DMS79 (cell line): ENCODE measurements around the gene FMNL2.

ENCODE experiments used
- DNase-seq: peaks from one replicate; lab custom pipeline; 2025; lab: John Stamatoyannopoulos, UW

Gene FMNL2

DNA sequence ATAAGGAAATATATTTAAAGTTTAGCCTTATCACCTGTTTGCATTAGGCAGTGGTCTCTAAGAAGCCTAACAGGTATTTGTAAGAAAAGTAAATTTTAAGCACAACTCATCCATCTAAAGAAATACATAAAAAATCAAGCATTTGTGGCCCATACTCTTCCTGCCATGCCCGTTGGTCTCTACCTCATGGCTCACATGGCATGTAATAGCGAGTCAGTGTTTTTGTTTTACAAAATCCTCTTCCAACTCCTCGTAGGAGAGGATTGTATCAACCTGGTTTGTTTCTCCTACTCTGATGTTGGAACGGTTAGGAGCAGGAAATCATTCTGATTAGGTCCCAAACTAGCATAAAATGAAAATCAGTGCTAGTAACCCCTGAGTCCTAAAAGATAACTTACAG is 91.8 kb downstream of the FMNL2 start:
- DNase-seq: no peak

DNA sequence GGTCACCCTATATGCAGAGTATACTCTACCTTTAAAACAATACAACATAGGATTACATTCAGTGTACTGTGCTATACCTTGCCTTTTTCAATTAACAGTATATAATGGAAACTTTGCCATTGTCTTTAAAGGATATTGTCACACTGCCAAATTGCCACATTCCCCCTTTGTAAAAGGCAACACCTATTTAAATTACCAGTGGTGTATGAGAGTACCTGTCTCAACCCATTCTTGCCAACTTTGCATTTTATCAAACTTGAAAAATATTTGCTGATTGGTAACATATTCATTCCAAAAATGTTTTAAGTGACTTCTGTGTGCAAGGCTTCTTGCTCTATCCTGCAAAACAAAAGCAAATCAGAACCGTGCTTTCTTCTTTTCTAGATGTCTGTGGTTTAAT is 92.9 kb downstream of the FMNL2 start:
- no peak for DNase-seq

DNA sequence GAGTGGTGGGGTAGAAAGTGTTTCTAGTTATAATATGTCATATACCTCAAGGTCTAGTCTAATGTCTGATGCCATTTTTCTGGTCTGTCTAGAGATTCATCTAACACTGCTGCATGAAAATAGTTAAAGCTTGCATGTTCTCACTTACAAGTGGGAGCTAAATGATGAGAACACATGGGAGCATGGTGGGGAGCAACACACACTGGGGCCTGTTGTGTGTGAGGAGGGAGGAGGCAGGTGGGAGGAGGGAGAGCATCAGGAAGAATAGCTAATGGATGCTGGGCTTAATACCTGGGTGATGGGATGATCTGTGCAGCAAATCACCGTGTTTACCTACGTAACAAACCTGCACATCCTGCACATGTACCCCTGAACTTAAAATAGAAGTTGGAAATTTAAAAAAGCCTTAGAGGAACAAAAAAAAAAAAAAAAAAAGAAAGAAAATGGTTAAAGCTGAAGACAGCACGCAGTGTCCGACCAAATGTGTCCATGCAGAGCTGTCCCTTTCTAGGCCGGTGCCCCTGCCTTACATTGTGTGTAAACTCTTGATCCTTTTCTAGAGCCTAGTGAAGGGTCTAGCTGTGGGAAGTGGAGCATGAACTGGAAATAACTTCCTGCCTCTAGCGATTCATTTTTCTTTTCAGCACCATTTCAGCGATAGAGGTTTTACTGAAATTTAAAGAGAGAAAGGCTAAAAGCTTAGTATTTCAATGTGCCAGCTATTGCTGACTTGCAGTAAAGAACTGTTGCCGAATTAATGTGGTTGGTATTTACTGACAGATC is 94.0 kb downstream of the FMNL2 start:
- DNase-seq: no peak

DNA sequence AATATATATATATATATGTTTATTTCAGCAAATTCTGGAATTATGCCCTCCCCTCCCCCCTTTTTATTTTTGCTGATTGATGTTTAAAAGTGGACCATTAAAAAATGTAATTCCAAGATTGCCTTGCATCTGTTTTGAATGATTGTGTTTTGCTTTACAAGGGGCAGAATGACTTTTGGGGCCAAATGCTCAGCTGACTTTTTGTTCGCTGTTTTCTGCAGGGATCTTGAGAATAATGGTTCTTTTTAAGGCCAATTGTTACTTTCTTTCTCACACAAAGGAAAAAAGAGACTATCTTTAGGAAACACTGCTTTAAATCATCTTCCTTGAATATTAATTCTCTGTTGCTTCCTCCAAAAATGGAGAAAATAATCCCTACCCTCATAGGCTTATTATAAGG is 95.9 kb downstream of the FMNL2 start:
- no peak for DNase-seq

DNA sequence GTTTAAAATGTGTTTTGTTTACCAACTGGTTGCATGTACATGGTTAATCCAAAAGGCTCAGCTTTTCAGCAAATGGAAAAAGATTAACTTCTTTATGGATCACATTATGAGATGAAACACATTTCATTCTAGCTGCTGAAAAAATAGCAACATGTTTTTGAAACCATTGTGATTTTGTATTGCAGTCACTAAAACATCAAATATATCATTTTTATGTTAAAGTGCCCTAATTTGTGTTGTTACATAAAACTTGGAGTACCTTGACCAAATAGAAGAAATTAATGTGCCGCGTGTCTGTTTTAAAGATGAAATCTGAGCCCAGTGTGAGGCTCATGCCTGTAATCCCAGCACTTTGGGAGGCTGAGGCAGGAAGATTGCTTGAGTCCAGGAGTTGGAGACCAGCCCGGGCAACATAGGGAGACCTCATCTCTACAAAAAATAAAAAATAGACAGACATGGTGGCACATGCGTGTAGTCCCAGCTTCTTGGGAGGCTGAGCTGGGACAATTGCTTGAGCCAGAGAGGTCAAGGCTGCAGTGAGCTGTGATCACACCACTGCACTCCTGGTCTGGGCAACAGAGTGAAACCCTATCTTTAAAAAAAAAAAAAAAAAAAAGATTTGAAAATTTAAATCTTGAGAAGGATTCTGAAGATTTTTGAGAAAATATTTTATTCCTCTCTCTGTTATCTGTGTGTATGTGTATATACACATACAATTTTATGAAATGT is 96.6 kb downstream of the FMNL2 start:
- DNase-seq: no peak

DNA sequence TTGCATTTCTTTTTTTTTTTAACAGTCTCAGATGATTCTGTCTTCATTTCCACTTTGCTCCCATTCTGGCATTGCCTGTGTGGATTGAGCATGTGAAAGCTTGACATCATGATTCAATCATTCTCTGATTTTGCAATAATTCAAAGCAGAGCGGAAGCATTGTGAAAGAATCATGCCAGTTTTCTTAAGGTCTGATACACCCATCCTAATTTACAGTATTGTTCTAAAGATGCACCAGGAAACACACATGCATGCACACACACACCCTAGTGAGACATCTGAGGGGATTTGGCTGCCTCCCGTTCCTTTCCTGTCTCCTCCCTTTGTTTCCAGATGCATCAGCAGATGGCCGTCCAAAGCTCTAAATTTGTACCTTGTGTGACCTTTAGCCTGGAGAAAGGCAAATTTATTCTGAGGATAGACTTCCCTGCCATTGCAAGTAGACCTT is 97.3 kb downstream of the FMNL2 start:
- DNase-seq: no peak

DNA sequence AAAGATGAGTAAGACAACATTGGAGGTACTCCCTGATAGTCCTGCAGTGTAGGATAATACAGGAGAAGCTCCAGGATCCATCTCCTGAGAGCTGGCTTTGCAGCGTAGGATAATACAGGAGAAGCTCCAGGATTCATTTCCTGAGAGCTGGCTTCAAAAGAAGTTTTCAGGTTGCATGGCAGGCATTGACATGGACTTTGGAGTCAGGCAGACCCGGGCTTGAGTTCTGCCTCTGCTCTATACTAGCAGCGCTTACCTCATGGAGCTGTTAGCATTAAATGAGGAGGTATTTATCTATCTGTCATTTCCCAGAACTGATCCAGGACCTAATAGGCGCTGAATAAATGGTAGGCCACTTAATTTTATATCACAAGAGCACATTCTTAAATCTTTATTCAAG is 97.8 kb downstream of the FMNL2 start:
- no peak for DNase-seq

DNA sequence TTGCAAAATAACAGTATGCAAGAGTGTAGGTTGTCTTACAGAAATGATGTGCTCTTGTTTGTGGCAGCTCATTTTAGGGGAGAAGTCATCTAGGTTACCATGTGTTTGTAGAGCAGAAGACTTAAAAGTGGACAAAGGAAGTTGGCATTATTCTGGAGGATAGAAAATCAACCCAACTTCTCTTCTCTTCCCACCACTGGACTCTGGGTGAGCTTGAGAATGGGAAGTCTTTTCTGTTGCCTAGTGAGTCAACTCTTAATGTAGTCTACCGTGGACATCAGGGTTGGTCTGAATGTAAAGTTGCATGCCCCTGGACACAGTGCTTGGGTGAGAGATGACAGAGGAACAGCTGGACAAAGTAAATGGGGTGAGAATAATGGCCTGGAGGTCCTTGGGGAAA is 98.3 kb downstream of the FMNL2 start:
- no peak for DNase-seq

DNA sequence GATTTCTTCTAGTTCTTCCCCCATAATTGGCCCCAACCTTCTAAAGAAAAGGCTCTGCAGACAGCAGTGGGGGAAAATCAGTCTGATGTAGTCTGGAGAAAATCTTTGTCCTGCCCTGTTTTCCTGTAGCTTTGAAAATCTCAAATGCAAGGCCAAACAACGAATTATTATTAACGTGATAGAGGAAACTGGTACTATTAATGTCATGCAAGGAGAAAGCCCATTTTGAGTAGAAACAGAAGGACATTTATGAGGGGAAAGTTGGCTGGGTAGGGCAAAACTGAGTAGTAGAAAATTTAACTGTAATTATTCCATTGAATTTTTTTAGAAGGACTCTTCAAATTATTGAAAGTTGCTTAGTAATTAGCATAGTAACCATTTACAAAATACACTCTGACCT is 98.8 kb downstream of the FMNL2 start:
- DNase-seq: no peak

DNA sequence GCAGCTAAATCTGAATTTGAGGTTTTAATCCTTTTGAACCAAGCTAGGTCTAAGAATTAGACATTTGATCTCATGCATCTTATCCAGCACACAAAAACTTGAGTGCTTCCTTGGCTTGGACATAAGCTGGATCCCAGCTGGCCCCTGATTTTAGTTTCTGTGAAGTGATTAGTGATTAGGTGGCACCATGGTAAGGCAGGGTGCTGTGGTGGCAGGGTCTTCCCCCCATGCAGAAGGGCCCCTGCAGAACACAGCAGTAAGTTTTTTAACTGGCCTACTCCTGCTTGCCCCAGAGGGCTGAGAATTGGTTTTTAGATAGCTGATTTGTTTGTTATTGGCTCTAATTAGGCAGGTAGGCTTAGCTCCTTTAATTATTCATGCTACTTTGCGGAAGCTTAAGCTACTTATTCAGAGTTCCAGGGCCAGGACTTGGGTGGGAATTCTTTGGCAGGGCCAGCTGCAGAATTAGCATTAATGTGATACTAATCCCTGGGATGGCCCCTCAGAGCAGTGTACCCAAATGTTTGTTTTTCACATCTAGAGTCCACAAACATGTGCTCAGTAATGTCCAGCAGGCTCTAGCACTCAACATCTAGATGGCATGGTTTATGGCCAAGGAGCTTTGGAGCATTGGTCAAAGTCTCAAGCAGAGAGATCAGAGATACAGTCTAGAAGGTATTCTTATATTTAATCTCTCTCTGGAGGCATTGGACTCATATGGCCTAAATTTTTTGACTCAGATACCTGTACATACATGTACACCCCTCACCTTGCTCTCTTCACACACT is 99.6 kb downstream of the FMNL2 start:
- no peak for DNase-seq

DNA sequence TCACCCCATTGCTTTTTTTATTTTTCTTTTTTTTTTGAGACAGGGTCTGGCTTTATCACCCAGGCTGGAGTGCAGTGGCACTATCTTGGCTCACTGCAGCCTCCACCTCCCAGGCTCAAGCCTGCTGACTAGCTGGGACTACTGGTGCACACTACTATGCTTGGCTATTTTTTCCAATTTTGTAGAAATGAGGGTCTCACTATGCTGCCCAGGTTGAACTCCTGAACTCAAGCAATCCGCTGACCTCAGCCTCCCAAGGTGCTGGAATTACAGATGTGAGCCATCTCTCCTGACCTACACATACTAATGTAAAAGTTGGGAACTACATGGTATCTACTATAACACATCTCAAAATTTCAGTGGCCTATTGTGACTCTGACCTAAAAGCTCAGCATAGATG is 101.2 kb downstream of the FMNL2 start:
- no peak for DNase-seq

DNA sequence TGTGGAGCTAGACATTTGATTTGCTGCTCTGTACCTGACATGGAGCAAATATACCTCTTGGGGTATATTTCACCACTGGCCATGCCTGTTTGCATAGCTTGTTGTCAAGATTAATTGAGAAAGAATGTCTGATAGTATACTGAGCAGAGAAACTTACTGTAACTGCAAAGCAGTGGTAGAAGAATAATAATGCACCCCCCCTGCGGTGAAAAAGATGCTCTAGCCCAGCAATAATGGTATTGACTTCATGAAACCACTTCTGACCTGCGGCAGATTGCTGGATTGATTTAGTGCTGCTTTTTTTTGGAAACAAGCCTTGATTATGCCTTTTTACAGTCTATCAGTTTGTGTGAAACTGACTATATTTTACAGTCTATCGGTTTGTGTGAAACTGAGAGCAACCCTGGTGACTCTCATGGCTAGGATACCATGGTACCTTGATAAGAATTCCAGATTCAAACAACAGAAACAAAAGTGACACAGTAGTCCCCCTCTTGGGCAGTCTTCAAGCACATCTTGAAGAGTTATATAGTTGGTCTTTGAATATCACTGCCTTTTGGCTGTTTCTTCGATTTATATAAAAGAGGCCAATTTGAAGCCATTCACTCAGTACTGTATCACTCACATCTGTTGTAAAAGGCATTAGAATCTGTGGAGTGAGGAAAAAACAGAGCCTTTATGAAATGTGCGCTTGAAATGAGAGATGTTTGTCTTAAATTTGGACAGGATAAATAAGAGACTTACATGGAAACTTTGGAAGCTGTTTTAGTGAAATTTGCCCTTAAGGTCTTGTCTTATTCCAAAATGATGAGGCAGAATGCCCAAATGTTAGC is 102.5 kb downstream of the FMNL2 start:
- DNase-seq: no peak

DNA sequence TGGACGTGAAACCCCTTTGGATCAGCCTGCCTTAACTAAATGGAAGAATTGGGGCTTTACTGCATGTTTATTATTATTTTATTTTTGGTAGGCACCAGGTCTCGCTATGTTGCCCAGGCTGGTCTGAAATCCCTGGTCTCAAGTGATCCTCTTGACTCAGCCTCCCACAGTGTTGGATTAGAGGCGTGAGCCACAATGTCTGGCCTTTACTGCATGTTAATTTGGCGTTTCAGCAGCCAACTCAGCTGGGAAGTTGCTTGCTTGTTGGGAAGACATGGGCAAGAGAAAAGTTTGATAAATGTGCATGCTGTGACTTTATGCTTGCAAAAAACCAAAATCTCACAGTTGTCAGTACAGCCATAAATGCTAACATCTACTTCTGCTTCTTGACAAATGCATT is 105.1 kb downstream of the FMNL2 start:
- no peak for DNase-seq

DNA sequence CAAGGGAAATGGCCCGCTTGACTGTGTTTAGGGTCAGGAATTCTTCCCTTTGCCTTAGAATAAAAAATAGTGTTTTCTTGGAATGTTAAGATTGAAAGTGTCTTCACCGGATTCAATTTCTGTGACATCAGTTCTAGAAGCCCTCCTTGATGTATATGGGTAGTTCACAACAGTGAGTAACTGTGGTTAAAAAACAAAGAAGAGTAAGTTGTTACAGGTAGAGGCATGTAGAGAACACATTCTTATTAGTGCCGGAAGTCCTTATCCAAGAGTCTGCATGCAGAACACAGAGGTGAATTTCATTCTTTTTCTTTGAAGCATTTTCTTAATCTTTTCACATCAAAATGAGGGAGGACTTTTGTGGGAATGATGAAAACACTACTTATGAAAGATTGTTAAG is 105.5 kb downstream of the FMNL2 start:
- no peak for DNase-seq

DNA sequence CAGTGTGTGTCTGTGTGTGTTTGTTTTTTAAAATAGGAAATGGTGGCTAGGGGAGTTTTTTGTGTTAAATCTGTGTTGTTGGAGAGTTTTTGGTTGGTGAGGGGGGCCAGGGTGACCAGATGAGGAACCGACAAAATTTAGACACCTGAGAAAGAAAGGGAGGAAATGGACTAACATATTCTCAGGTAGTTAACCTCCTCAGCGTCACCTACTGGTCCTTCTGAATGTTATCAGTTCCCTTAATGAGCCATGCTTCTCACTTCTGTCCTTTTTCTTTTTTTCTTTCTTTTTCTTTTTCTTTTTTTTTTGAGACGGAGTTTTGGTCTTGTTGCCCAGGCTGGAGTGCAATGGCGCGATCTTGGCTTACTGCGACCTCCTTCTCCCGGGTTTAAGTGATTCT is 107.0 kb downstream of the FMNL2 start:
- no peak for DNase-seq

DNA sequence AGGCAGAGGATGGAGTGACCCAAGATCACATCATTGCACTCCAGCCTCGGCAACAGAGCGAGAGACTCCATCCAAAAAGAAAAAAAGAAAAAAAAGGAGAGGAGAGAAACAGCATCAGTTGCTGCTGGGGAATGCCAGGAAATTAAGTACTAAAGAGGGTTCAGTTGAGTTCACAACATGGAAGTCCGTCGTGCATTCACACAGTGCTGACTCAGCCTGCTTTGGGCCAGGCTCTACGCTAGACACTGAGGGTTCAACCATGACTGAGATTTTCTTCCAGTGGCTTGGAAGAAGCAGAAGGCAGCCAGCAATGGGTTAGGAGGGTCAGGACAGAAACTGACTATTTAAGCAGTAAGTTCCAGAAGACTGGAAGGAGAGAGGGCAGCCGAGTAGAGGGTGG is 108.8 kb downstream of the FMNL2 start:
- DNase-seq: no peak

DNA sequence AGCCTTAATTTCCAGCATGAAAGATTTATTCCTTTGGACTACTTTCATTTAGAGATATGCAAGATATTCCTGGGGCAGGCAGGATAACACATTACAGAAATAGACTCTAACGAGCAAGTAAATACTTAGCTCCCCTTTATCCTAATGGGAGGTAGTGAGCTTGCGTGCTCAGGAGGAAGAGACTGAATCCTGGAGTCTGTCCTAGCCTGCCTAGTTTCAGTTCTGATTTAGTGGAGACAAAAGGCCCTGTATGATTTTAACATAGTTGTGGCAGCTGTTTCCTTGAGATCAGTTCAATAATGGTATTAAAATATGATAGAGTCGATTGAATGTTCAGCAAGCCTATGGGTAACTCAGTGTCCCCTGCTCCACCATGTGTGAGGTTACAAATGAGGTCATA is 109.5 kb downstream of the FMNL2 start:
- DNase-seq: no peak

DNA sequence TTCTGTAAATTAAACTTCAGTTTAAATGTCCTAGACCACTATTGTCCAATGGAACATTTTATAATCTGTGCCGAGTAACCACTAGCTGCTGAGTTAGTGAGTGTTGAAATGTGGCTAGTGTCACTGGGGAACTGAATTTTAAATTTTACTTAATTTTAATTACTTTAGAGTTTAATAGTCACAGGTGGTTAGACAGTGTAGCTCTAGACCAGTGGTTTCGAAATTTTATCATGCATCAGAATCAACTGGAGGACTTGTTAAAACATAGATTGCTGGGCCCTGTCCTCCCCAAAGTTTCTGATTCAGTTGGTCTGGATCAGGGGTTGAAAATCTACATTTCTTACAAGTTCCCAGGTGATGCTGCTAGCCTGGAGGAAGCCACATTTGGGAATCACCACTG is 110.4 kb downstream of the FMNL2 start:
- no peak for DNase-seq

DNA sequence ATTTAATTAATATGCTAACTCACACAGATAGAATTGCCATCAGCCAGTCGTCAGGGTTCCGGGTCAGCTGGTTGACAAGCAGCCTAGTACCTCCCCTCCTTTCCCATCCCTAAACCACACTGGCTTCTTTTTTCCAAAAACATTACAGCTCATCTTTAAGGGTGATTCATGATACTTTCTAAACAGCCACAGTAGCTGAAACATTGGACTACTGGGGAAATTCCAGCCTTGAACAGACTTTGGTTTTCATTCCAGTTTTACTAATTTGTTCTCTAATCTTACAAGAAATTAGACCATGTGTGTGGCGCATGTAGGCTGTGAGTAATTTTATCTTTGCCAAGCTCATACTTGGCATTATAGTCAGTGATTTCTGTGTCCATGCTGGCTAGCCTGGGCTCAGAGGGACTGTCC is 110.8 kb downstream of the FMNL2 start:
- DNase-seq: no peak

DNA sequence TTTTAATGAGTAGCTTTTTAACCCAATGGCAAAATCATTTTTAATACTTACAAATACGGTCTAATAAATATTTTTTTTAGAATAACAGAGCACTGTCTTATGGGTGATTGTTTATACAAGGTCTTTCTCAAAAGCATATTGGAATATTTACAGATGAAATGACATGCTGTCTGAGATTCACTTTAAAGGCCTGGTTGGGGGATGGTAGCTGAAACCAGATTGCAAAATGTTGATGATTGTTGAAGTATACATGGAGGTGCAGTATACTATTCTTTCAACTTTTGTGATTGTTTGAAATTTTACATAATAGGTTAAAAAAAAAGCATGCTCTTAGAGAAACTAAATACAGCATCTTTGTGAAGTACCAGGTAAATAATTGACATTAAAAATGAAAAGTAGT is 111.2 kb downstream of the FMNL2 start:
- no peak for DNase-seq

DNA sequence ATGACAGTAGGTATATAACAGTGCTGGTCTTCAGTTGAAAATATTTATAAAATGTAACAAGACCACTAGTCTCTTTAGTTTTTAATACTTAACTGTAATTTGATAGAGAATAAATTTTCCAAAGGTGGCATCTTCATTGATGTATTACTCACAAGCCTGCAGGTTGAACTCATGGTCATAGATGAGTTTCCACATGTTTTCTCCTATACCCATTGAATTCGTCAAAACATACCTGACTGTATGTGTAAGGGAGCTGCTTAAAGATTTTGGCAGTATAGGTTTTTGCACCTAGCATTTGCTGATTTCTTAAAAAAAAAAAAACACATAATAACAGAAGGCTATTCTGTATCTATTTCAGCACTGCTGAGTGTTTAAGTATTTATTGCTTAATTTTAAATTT is 112.9 kb downstream of the FMNL2 start:
- no peak for DNase-seq

DNA sequence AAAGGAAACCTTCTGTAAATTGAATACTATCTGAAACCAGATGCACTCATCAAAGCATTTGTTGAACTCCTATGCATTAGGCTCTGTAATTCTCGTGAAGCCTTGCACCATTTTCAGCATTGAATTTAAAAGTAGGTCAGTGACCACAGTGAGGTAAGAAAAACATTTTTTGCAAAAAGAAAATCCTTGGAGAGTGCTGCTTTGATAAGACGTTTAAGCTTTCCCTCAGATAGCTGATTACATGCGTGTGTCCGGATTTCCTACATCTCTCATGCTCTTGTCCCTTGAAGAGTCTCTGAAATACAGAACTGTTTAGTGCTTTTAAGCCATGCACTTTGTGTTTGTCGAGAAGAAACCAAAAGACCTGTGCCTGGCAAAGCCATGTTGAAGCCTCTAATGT is 113.6 kb downstream of the FMNL2 start:
- no peak for DNase-seq
